GM13976 (cell line): ENCODE data around the gene SLC12A7.

Experiments
- DNase-seq: peaks from one replicate; pipeline ENCODE4 v3.0.0; 2012; ENCODE audit warnings: low spot score
- CTCF ChIP-seq: IDR thresholded peaks from 2 replicates; pipeline ENCODE4 v1.5.1; 2012; ENCODE audit warnings: borderline replicate concordance, mild to moderate bottlenecking; ENCODE audit not compliant: insufficient read depth; ENCODE audit errors: extremely low read depth, missing control alignments, control extremely low read depth
- in situ Hi-C: fragments of 300-500 bp; cut with MboI; formaldehyde crosslinking; loops from one replicate; pipeline ENCODE4 v1.12.0; 2022; ENCODE audit warnings: low sequenced_read_pairs, mixed read lengths, inconsistent platforms; ENCODE audit not compliant: unreplicated experiment

The SLC12A7 gene

DNA sequence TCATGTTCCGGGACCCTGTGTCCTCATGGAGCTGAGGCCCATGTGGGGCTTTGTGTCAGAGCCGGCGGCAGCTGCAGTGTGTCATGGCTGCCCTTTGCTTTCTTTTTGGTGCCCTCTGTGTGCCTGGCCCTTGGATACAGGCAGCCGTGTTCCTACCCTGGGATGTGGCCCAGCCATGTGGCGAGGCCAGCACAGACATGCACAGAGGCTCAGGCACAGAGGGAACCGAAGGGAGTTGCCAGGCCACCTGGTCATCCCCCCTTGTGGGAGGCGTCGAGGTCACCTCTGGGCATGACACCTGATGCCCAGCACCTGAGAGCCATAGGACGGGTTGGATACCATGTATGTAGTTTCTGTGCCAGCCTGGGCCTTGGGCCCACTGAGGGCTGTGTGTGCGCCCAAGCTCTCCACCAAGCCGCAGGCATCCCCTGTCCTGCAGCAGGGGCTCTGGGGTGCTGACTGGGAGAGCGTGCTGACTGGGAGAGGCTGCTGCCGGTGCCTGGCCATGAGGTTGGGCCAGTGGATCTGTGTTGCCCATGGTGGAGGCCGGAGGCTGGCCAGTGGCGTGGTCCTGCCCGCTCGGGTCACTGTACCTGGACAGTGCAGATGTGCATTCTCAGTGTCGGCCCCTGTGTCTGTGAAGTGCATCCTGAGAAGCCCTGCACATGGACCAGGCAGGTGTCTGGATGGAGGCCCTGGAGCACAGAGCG, 98.5 kb downstream of the SLC12A7 start:
- TF ChIP-seq CTCF, result no peak
- in situ Hi-C loops, result no loop called here

DNA sequence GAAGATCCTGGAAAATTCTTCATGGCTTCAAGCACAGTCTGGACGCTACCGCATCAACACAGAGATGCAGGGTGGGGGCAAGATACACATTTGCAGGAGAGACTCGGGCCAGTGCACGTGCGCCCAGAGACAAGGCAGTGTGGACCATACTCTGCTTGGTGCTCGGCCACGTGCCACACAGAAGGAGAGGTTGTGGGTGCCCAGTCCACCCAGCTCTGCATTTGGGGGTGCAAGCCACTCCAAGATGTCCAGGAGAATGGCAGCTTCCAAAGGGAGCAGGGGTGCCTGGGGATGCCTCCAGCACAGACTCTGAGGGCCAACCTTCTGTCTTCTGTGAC, 99.0 kb downstream of the SLC12A7 start:
- TF ChIP-seq CTCF, result no peak
- DNase-seq, result no peak
- in situ Hi-C loops, result no loop called here

More for the DNA sequence above, 98.5 kb downstream of the SLC12A7 start:
- no peak for DNase-seq

DNA sequence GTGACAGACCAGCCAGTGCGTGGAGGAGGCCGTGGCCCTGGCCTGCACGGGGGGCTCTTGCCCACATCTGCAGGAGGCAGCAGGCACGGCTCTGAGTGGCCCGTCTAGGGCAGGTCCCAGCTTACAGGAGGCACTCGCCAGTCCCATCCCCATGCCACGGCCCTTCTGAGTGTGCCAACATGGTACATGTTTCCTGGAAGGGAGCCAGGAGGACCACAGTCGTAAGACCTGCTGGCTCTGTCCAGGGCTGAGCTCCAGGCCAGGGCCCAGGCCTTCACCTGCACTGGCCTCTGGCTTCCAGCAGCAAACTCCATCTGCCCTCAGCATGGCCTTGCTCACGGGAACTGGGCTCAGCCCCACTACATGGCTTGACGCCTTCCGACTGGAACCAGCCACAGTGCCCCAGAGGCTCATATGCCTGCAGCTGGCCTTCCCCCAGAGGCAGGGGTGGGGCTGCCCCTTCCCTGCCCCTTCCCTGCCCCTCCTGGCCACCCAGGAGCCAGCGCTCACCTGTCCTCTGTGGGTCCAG, 99.5 kb downstream of the SLC12A7 start:
- in situ Hi-C loops, result no loop called here
- TF ChIP-seq CTCF, result no peak
- DNase-seq, result no peak

- DNase-seq, result no peak
- in situ Hi-C loops, result no loop called here
- TF ChIP-seq CTCF, result no peak
Measured at GRCh38 chr5:1011741-1012312, 100.0 kb downstream of the SLC12A7 start.

GRCh38 chr5:1011226-1011631, 100.6 kb downstream of the SLC12A7 start:
- in situ Hi-C loops, result no loop called here

DNA sequence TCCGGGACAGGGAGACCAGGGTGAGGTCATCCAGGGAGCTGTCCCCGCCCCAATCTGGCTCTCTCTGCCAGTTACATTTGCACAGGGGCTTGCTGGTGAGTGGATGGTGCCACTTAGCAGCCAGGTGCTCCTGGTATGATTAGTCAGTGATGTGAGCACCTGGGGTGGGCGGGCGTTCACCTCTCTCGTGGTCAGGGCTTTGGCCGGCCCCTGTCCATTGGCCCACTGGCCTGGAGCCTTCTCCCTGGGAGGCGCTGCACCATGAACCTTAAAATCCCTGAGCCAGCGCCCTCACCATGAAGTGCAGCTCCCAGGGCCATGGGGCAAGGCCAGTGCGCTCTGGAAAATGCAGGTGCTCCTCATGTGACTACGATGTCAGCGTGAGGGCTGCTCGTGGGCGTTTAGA, 101.2 kb downstream of the SLC12A7 start:
- DNase-seq, result no peak
- no peak for TF ChIP-seq CTCF
- in situ Hi-C loops, result no loop called here

More at GRCh38 chr5:1011226-1011631, 100.6 kb downstream of the SLC12A7 start:
- peak; percentile 47 for TF ChIP-seq CTCF
- peak; percentile 84 for DNase-seq
